ENCODE data around the gene TMEM171. TPM values are rescaled to one million over a fixed set of nuclear protein-coding genes. Genes with fewer than 3 reads are reported as not detected.

The TMEM171 gene
- total RNA-seq, 1 donor from 2014 or later = not detected

Other genes starting within 250 kb of the TMEM171 start
- 0.64 and 0.75 TPM in 2 replicates for gene FCHO2, start 164.5 kb upstream of the TMEM171 start, total RNA-seq
- gene TMEM174, start 52.6 kb downstream of the TMEM171 start, total RNA-seq = not detected in 2 replicates

Measured in T-helper 2 cell treated with Interferon-gamma antibody and Interleukin-4, amounts not matched to agents 100 ng/mL and 5 ng/mL, for 36 hours (primary cell).